Retina (tissue), 1 donor: Measurements from ENCODE around the gene TNS3.

Experiments used
- DNase-seq: peaks from one replicate; pipeline ENCODE4 v3.0.0-alpha.2; 2016

The TNS3 gene

GRCh38 chr7:47465191-47465590 is 116.7 kb downstream of the TNS3 start:
- DNase-seq = no peak

GRCh38 chr7:47464266-47464665 is 117.6 kb downstream of the TNS3 start:
- no peak for DNase-seq

GRCh38 chr7:47461746-47462145 is 120.2 kb downstream of the TNS3 start:
- DNase-seq = no peak

- DNase-seq = no peak
These were observed 120.8 kb downstream of the TNS3 start for GRCh38 chr7:47461161-47461560.

GRCh38 chr7:47460251-47460989 is 121.5 kb downstream of the TNS3 start:
- no peak for DNase-seq

- DNase-seq = no peak
These were observed 123.4 kb downstream of the TNS3 start for GRCh38 chr7:47458486-47458885.

- no peak for DNase-seq
These were observed 123.9 kb downstream of the TNS3 start for GRCh38 chr7:47458057-47458456.

GRCh38 chr7:47456210-47456955 is 125.5 kb downstream of the TNS3 start:
- no peak for DNase-seq

- DNase-seq = no peak
These were observed 126.1 kb downstream of the TNS3 start for GRCh38 chr7:47455872-47456185.

- no peak for DNase-seq
These were observed 126.7 kb downstream of the TNS3 start for GRCh38 chr7:47454974-47455871.

GRCh38 chr7:47454069-47454973 is 127.6 kb downstream of the TNS3 start:
- no peak for DNase-seq

GRCh38 chr7:47453093-47454061 is 128.5 kb downstream of the TNS3 start:
- DNase-seq = no peak

GRCh38 chr7:47452715-47453092 is 129.2 kb downstream of the TNS3 start:
- no peak for DNase-seq

GRCh38 chr7:47452295-47452694 is 129.6 kb downstream of the TNS3 start:
- DNase-seq = no peak

- no peak for DNase-seq
These were observed 130.1 kb downstream of the TNS3 start for GRCh38 chr7:47451851-47452205.

GRCh38 chr7:47449810-47450590 is 131.9 kb downstream of the TNS3 start:
- DNase-seq = no peak

GRCh38 chr7:47448971-47449370 is 132.9 kb downstream of the TNS3 start:
- DNase-seq = no peak

- DNase-seq = no peak
These were observed 134.1 kb downstream of the TNS3 start for GRCh38 chr7:47447621-47448349.

GRCh38 chr7:47446871-47447466 is 134.9 kb downstream of the TNS3 start:
- DNase-seq = no peak
